Measurements from ENCODE around the gene CNOT10. TPM values are rescaled to one million over a fixed set of nuclear protein-coding genes. Genes with fewer than 3 reads are reported as not detected.

The CNOT10 gene
- total and polyA plus RNA-seq, 2 experiments from 2014 or later = 22.2 to 30.5 TPM

- Histone ChIP-seq H3K4me1 (ENCODE audit: low read depth) (peaks cover 32% of the 10 kb centered on the region), H3K4me3 (no peak overlapping the region), H3K9me3 (ENCODE audit: low read depth) (no peaks in the 10 kb centered on the region), H3K36me3 (peaks cover 14% of the 10 kb centered on the region), H3K27me3 (no peaks in the 10 kb centered on the region), H3K27ac (peak overlapping the region; percentile 45)
- TF ChIP-seq, protein P1, sequence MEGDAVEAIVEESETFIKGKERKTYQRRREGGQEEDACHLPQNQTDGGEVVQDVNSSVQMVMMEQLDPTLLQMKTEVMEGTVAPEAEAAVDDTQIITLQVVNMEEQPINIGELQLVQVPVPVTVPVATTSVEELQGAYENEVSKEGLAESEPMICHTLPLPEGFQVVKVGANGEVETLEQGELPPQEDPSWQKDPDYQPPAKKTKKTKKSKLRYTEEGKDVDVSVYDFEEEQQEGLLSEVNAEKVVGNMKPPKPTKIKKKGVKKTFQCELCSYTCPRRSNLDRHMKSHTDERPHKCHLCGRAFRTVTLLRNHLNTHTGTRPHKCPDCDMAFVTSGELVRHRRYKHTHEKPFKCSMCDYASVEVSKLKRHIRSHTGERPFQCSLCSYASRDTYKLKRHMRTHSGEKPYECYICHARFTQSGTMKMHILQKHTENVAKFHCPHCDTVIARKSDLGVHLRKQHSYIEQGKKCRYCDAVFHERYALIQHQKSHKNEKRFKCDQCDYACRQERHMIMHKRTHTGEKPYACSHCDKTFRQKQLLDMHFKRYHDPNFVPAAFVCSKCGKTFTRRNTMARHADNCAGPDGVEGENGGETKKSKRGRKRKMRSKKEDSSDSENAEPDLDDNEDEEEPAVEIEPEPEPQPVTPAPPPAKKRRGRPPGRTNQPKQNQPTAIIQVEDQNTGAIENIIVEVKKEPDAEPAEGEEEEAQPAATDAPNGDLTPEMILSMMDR (IDR thresholded peaks at IDR 0.05; ENCODE audit: low read depth, low read length) = no peak
- peak in 1 of 2 donors; percentile 19 for DNase-seq (ENCODE audit: low read depth in 1 of 2, low spot score in 1 of 2)
These were observed 21.5 kb downstream of the CNOT10 start for GRCh38 chr3:32706348-32707025.

DNA sequence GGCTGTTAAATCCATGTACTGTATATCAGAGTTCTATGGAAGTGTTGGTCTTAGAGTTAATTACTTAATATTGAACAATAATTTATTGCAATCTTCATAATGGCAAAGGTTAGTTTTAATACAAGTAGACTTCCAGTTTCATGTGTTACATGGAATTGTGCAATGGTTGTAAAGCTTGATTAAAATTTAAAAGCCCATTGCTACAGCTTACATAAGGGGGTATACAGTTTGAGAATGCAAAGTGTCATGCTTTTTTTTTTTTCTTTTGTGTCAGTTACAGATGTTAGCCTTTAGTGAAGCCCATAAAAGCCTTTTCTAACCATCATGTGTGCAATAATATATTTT is 22.0 kb downstream of the CNOT10 start:
- H3K27ac ChIP-seq = no peak overlapping the region
- TF ChIP-seq, protein P1 (IDR thresholded peaks at IDR 0.05; ENCODE audit: low read depth, low read length) = no peak

GRCh38 chr3:32708672-32709283 is 23.8 kb downstream of the CNOT10 start:
- Histone ChIP-seq H3K4me3 (no peak overlapping the region), H3K9me3 (ENCODE audit: low read depth) (no peaks in the 10 kb centered on the region), H3K27me3 (no peaks in the 10 kb centered on the region), H3K27ac (peak overlapping the region; percentile 25), H3K36me3 (peaks cover 30% of the 10 kb centered on the region), H3K4me1 (ENCODE audit: low read depth) (peaks cover 32% of the 10 kb centered on the region)
- TF ChIP-seq, protein P1 (IDR thresholded peaks at IDR 0.05; ENCODE audit: low read depth, low read length) = no peak
- no peak for DNase-seq (ENCODE audit: low read depth in 1 of 2, low spot score in 1 of 2)

More for the DNA sequence above, 22.0 kb downstream of the CNOT10 start:
- H3K4me1 ChIP-seq (ENCODE audit: low read depth) = peaks cover 32% of the 10 kb centered on the region
- DNase-seq (ENCODE audit: low read depth in 1 of 2, low spot score in 1 of 2) = no peak
- H3K36me3 ChIP-seq = peaks cover 14% of the 10 kb centered on the region
- H3K27me3 ChIP-seq = no peaks in the 10 kb centered on the region
- no peaks in the 10 kb centered on the region for H3K9me3 ChIP-seq (ENCODE audit: low read depth)
- no peak overlapping the region for H3K4me3 ChIP-seq

DNA sequence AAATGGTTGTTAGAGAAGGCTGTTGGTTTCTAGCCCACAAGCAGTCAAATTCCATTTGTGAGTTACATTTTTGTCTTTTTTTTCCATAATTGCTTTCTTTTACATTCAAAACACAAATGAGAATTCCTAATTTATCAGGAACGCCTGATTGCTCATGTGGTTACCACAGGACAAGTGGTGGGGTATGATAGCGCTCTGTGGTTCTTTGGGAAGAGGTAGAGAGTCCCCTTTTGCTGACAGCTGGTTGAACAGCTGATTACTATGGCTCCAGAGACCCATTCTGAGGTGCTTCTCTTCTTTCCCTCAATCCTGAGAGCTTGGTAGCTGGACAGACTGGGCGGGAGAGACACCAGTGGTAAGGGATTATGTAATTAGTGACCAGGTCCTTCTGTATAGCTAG is 24.4 kb downstream of the CNOT10 start:
- no peaks in the 10 kb centered on the region for H3K9me3 ChIP-seq (ENCODE audit: low read depth)
- H3K4me3 ChIP-seq = no peak overlapping the region
- TF ChIP-seq, protein P1 (IDR thresholded peaks at IDR 0.05; ENCODE audit: low read depth, low read length) = no peak
- DNase-seq (ENCODE audit: low read depth in 1 of 2, low spot score in 1 of 2) = no peak
- no peaks in the 10 kb centered on the region for H3K27me3 ChIP-seq
- peaks cover 32% of the 10 kb centered on the region for H3K4me1 ChIP-seq (ENCODE audit: low read depth)
- peaks cover 32% of the 10 kb centered on the region for H3K36me3 ChIP-seq
- peak overlapping the region; percentile 25 for H3K27ac ChIP-seq

- Histone ChIP-seq H3K4me1 (ENCODE audit: low read depth) (peaks cover 7% of the 10 kb centered on the region), H3K27me3 (no peaks in the 10 kb centered on the region), H3K4me3 (no peak overlapping the region), H3K9me3 (ENCODE audit: low read depth) (no peaks in the 10 kb centered on the region), H3K36me3 (peaks cover 49% of the 10 kb centered on the region), H3K27ac (no peak overlapping the region)
- no peak for DNase-seq (ENCODE audit: low read depth in 1 of 2, low spot score in 1 of 2)
- TF ChIP-seq, protein P1 (IDR thresholded peaks at IDR 0.05; ENCODE audit: low read depth, low read length) = no peak
These were observed 27.6 kb downstream of the CNOT10 start for GRCh38 chr3:32712506-32713055.
